Measurements from ENCODE around the gene MPZL3.

MPZL3 gene

DNA sequence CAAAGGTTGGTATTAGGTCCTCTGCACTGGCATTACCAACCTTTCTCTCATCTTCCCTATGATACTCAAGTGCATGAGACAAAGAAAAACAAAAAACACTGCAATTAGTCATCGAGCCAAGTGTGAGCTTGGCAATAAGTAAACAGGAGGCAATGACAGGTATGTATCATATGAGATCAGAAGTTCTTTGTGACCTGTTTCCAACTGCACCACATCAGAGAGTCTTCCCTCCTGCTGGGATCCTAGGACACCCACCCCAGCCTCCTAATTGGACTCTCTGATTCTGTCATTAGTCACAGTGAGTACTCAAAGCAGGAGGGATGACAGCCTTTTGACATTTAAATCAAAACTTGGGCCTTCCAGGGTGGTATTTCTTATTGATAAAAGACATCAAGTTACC lies 19.5 kb downstream of the MPZL3 start:
- no peak for DNase-seq (ENCODE audit: low read depth, low spot score)

DNA sequence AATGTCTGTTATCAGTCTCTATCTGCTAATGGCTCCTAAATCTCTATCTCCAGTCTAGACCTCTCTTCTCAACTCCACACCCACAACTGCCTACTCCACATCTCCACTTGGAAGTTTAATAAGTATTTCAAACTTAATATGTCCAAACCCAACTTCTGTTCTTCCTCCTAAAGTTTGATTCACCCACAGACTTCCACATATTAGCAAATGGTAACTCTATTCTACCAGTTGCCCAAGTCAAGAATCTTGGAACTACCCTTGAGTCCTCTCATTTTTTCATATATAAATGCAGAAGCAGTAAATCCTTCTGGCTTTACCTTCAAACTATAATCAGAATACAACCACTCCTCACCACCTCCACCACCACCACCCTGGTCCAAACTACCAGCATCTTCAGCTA lies 20.7 kb downstream of the MPZL3 start:
- DNase-seq (ENCODE audit: low read depth, low spot score): no peak

- DNase-seq (ENCODE audit: low read depth, low spot score): no peak
These were observed 22.1 kb downstream of the MPZL3 start for GRCh38 chr11:118230088-118230487.

DNA sequence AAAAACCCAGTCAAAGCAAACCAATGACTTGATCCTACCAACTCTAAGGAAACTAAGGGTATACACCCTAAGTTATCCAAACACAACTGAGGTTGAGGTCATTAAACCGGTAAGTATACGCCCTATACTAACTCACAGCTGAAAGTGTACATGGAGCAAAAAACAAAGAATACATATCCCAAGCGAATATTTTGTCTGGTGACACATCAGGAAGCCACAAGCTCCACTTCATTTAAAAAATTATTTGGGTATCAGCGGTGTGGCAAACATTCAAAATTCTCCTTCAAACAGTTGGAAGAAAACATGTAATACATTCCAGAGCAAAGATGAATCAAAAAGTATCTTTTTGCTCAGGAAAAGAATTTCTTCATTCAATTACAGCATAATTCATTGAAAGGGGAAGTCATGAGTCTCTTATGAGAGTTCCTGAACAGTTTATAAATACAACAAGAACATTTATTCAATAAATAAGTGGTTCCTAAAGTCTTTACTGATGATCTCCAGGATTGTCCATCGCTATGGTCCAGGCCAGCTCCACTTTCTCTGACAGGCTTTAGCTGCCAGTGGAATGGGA lies 22.8 kb downstream of the MPZL3 start:
- no peak for DNase-seq (ENCODE audit: low read depth, low spot score)

DNA sequence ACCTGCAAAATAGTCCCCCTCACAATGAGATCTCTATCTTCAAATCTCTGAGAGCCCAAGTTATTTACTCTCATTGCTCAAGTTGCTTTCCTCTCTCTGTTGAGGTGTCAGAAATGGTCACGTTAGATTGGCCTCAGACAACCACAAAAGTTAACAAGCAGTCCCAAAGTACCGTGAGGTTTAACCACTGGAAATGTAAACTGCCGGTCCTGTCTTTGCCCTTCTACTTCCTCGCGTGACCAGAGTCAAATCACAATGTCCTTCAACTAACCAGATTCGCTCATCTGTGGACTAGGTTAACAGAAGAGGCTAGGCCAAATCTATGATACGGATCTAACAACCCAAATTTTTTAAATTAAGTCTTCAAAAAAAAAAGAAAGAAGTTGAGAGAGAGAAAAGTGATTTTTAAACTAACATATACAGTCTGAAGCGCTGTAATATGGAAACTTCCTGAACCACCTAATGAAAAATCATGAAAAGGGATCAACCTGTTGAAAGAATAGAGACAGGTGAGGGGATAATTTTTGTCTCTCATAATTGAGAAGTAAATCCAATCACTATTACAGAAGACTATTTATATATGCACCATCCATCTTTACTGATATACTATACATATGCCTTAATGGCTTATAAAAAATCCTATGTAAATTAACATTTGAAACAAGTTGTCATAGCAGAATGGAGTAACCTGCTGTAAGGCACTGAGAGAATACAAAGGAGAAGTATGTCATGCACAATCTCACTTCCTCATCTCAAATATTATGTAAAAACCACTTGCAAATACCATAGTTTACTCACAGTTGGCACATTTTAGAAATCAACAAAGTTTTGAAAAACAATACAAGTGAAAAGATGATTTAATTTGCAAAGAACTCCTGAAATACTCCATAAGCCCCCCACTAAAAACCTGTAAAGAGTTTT lies 24.0 kb downstream of the MPZL3 start:
- DNase-seq (ENCODE audit: low read depth, low spot score): no peak

GRCh38 chr11:118226781-118227180 lies 25.4 kb downstream of the MPZL3 start:
- DNase-seq (ENCODE audit: low read depth, low spot score): no peak

- no peak for DNase-seq (ENCODE audit: low read depth, low spot score)
These were observed 25.9 kb downstream of the MPZL3 start for GRCh38 chr11:118226296-118226695.

DNA sequence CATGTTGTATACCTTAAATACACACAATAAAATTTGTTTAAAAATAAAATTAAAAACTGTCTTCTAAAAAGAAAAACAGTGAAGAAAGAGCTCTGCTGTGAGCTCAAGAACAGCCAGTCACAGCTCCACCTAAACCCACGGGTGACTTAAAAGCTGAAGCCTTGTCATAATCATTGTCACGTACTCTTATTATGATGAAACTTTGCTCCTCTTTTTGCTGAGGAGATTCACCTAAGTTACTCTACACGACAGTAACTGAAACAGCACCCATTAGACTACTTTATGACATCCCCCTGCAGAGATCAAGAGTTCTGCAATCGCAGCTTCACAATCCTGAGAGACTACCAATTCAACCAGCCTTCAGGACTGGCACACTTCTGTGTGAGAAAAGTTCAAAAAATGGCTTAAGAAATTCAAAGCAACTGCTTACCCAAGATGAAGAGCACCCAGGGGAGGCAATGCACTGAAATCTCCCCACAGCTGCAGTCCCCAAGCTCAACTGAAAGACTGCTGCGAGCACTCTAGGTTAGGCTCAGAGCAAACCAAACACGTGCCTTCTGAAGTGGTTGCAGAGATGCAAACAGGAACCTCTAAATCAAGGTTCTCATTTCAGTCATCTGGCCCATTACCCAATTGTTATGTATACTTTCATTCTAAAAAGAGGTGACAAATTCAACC lies 27.5 kb downstream of the MPZL3 start, which contains the start of gene JAML:
TSS of gene JAML (minus strand) at position 501 of the 678 bp plus-strand sequence. CDS start 10,145 bp downstream, outside the sequence.
- no peak for DNase-seq (ENCODE audit: low read depth, low spot score)

- no peak for DNase-seq (ENCODE audit: low read depth, low spot score)
These were observed 28.2 kb downstream of the MPZL3 start for GRCh38 chr11:118223992-118224391.

GRCh38 chr11:118223570-118223969 lies 28.6 kb downstream of the MPZL3 start:
- DNase-seq (ENCODE audit: low read depth, low spot score): no peak

- DNase-seq (ENCODE audit: low read depth, low spot score): no peak
These were observed 29.7 kb downstream of the MPZL3 start for GRCh38 chr11:118222437-118222836.

GRCh38 chr11:118221419-118221818 lies 30.7 kb downstream of the MPZL3 start:
- no peak for DNase-seq (ENCODE audit: low read depth, low spot score)

DNA sequence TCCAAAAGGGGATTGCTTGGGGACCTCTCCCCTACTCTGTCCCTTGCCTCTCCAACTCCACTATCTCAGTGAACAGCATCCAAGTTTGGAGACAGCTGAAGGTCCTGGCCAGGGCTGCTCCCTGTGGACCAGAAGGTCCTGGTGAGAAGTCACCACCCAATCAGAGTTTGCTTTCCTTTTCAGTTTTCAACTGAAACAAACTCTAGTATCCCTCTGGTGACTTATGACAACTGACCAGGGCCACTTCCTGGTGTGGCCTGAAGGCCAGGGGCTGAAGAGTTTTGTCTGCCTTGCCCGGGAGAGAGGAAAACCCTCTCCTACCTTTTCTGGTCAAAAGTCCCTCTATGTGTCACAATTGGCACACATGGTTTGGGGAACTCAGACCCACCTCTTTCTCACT lies 32.4 kb downstream of the MPZL3 start:
- DNase-seq (ENCODE audit: low read depth, low spot score): no peak

- DNase-seq (ENCODE audit: low read depth, low spot score): no peak
These were observed 32.9 kb downstream of the MPZL3 start for GRCh38 chr11:118219244-118219643.

DNA sequence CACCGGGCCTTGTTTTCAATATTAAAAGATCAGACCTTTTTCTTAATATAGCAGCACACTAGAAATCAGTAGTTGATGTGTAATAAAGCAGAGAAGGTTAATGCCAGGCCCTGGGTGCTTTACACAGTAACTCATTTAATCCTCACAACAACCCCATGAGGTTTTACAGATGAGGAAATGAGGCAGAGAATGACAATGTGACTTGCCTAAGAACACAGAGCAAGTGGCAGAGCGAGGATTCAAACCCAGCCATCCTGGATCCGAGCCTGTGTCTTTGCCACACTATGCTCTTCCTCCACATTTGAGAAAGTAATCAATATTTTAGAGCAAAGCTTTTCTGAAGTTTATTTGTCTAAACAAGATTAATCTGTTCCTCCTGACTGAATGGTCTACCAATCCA lies 34.6 kb downstream of the MPZL3 start:
- no peak for DNase-seq (ENCODE audit: low read depth, low spot score)

GRCh38 chr11:118216621-118217481 lies 35.3 kb downstream of the MPZL3 start:
- DNase-seq (ENCODE audit: low read depth, low spot score): no peak

DNA sequence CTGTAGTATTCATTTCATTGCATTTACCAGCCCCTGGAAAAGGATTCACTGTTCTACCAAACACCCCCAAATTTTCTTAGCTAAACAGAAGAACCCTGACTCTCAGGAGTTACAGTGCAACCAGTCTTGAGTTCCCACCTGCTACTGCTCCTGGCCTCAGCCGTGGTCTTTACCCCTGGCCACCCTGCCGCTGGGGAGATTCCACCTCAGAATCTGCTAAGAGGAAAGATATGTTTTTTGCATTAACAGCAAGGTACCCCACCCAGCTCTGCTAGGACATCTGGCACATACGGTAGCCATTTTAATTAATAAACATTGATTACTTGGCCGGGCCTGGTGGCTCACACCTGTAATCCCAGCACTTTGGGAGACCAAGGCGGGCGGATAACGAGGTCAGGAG lies 36.4 kb downstream of the MPZL3 start:
- DNase-seq (ENCODE audit: low read depth, low spot score): no peak

- DNase-seq (ENCODE audit: low read depth, low spot score): no peak
These were observed 36.9 kb downstream of the MPZL3 start for GRCh38 chr11:118215262-118215661.

DNA sequence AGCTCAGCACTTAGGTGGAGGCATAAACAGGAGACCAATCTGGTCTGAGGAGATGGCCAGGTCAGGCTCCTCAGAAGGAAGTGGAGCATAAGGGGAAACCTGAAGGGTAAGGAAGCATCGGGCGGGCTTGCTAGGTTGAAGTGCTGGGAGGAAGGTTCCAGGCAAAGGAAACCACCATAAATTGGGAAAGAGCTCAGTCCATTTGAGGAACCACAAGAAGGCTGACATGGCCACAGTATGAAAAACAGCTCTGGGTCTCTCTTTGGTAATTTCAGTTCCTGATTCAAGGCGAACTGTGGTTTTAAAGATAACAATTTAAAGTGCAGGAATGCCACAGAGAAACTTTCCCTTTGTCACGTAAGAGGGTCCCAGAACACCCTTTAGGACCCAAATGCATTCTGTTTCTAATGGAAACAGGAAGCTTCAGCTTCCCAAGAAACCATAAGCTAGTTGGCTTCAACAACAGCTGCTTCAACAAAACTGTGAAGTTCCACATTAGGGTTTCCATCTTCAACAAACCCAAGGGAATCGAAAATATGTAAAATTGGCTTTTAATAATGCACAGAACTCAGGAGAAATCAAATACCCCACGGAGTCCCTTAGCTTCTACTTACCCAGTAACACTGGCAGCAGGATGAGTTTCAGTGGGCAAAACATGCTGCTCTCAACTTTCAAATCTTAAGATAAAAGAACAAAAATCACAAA lies 37.8 kb downstream of the MPZL3 start:
- no peak for DNase-seq (ENCODE audit: low read depth, low spot score)

DNA sequence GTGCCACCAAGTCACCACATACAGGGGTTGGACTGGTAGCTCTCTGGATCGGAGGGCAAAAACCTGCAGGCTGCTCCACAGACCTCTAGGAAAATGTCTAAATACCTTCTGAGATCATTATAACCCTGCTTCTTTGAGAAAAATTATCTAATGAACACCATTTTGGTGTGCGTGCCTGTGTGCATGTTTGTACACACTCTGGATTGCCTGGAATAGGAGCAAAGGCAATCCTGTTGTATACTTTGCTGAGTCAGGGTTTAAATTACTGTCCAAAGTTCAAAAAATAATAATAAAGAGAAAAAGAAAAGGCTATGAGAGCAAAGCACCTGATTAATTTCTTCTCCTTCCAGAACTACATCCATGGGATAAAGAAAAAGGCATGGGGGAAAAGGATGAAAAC lies 38.4 kb downstream of the MPZL3 start:
- no peak for DNase-seq (ENCODE audit: low read depth, low spot score)

DNA sequence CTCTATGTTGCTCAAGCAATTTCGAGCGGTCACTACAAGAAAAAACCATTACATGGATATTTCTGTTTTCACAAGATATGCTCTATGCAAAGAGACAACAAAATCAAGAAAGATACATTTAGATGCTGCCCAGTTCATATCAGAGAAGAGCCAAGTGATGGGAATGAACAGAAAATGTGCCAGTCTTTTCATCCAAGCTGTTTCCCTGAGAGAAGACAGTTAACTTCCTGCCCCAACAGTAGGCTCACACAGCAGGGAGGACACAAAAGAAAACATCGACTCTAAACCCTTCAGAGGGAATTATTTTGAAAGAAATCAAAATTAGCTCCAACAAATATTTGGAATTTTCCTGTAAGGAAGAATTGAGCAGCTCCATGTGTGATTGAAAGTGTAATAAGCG lies 39.0 kb downstream of the MPZL3 start:
- DNase-seq (ENCODE audit: low read depth, low spot score): no peak

Data from astrocyte of the hippocampus (primary cell).